ENCODE data around the gene PRKCZ.
A peak's percentile ranks its signal among the peaks of the same experiment; 100 is the strongest.

The PRKCZ gene

GRCh38 chr1:2061065-2061778 is 11.0 kb downstream of the PRKCZ start:
- Histone ChIP-seq H3K4me3 (ENCODE audit: low read length in 2 of 2) (no peak overlapping the region), H3K4me1 (ENCODE audit: control insufficient read depth in 2 of 2, insufficient read depth in 2 of 2, low read length in 2 of 2) (no peaks in the 10 kb centered on the region), H3K27me3 (ENCODE audit: control insufficient read depth in 2 of 2, insufficient read depth in 2 of 2, low read length in 2 of 2) (no peaks in the 10 kb centered on the region), H3K9me3 (ENCODE audit: control insufficient read depth in 2 of 2, low read length in 2 of 2) (no peaks in the 10 kb centered on the region), H3K36me3 (ENCODE audit: control insufficient read depth in 2 of 2, insufficient read depth in 2 of 2, low read length in 2 of 2) (peaks cover 16 to 20% of the 10 kb centered on the region in 2 donors), H3K27ac (ENCODE audit: low read depth in 2 of 2, low read length in 2 of 2) (no peak overlapping the region), H3K9ac (ENCODE audit: low read depth in 1 of 2, low read length in 2 of 2) (no peak overlapping the region)

GRCh38 chr1:2065699-2066098 is 15.5 kb downstream of the PRKCZ start:
- no peaks in the 10 kb centered on the region for H3K27me3 ChIP-seq (ENCODE audit: control insufficient read depth in 2 of 2, insufficient read depth in 2 of 2, low read length in 2 of 2)
- no peak overlapping the region for H3K4me3 ChIP-seq (ENCODE audit: low read length in 2 of 2)
- H3K9ac ChIP-seq (ENCODE audit: low read depth in 1 of 2, low read length in 2 of 2), result no peak overlapping the region
- peaks cover 9 to 10% of the 10 kb centered on the region in 2 donors for H3K36me3 ChIP-seq (ENCODE audit: control insufficient read depth in 2 of 2, insufficient read depth in 2 of 2, low read length in 2 of 2)
- H3K4me1 ChIP-seq (ENCODE audit: control insufficient read depth in 2 of 2, insufficient read depth in 2 of 2, low read length in 2 of 2), result no peaks in the 10 kb centered on the region
- H3K9me3 ChIP-seq (ENCODE audit: control insufficient read depth in 2 of 2, low read length in 2 of 2), result no peaks in the 10 kb centered on the region
- no peak overlapping the region for H3K27ac ChIP-seq (ENCODE audit: low read depth in 2 of 2, low read length in 2 of 2)

- Histone ChIP-seq H3K9ac (ENCODE audit: low read depth in 1 of 2, low read length in 2 of 2) (no peak overlapping the region), H3K27ac (ENCODE audit: low read depth in 2 of 2, low read length in 2 of 2) (no peak overlapping the region), H3K27me3 (ENCODE audit: control insufficient read depth in 2 of 2, insufficient read depth in 2 of 2, low read length in 2 of 2) (no peaks in the 10 kb centered on the region), H3K36me3 (ENCODE audit: control insufficient read depth in 2 of 2, insufficient read depth in 2 of 2, low read length in 2 of 2) (peaks cover 4 to 7% of the 10 kb centered on the region in 2 donors), H3K4me3 (ENCODE audit: low read length in 2 of 2) (no peak overlapping the region), H3K9me3 (ENCODE audit: control insufficient read depth in 2 of 2, low read length in 2 of 2) (no peaks in the 10 kb centered on the region), H3K4me1 (ENCODE audit: control insufficient read depth in 2 of 2, insufficient read depth in 2 of 2, low read length in 2 of 2) (peaks cover 8 to 11% of the 10 kb centered on the region in 2 donors)
Observed at GRCh38 chr1:2067393-2067792, 17.2 kb downstream of the PRKCZ start.

GRCh38 chr1:2067981-2068380 is 17.8 kb downstream of the PRKCZ start:
- Histone ChIP-seq H3K9ac (ENCODE audit: low read depth in 1 of 2, low read length in 2 of 2) (no peak overlapping the region), H3K36me3 (ENCODE audit: control insufficient read depth in 2 of 2, insufficient read depth in 2 of 2, low read length in 2 of 2) (peaks cover 4 to 7% of the 10 kb centered on the region in 2 donors), H3K27me3 (ENCODE audit: control insufficient read depth in 2 of 2, insufficient read depth in 2 of 2, low read length in 2 of 2) (no peaks in the 10 kb centered on the region), H3K27ac (ENCODE audit: low read depth in 2 of 2, low read length in 2 of 2) (no peak overlapping the region), H3K4me1 (ENCODE audit: control insufficient read depth in 2 of 2, insufficient read depth in 2 of 2, low read length in 2 of 2) (peaks cover 8 to 15% of the 10 kb centered on the region in 2 donors), H3K4me3 (ENCODE audit: low read length in 2 of 2) (no peak overlapping the region), H3K9me3 (ENCODE audit: control insufficient read depth in 2 of 2, low read length in 2 of 2) (no peaks in the 10 kb centered on the region)

GRCh38 chr1:2068951-2069350 is 18.7 kb downstream of the PRKCZ start:
- H3K9ac ChIP-seq (ENCODE audit: low read depth in 1 of 2, low read length in 2 of 2), result no peak overlapping the region
- H3K27me3 ChIP-seq (ENCODE audit: control insufficient read depth in 2 of 2, insufficient read depth in 2 of 2, low read length in 2 of 2), result no peaks in the 10 kb centered on the region
- no peaks in the 10 kb centered on the region for H3K9me3 ChIP-seq (ENCODE audit: control insufficient read depth in 2 of 2, low read length in 2 of 2)
- H3K27ac ChIP-seq (ENCODE audit: low read depth in 2 of 2, low read length in 2 of 2), result no peak overlapping the region
- H3K4me1 ChIP-seq (ENCODE audit: control insufficient read depth in 2 of 2, insufficient read depth in 2 of 2, low read length in 2 of 2), result peaks cover 8 to 15% of the 10 kb centered on the region in 2 donors
- H3K4me3 ChIP-seq (ENCODE audit: low read length in 2 of 2), result no peak overlapping the region
- H3K36me3 ChIP-seq (ENCODE audit: control insufficient read depth in 2 of 2, insufficient read depth in 2 of 2, low read length in 2 of 2), result peaks cover 4 to 5% of the 10 kb centered on the region in 2 donors

GRCh38 chr1:2070016-2070415 is 19.8 kb downstream of the PRKCZ start:
- H3K27ac ChIP-seq (ENCODE audit: low read depth in 2 of 2, low read length in 2 of 2), result no peak overlapping the region
- H3K36me3 ChIP-seq (ENCODE audit: control insufficient read depth in 2 of 2, insufficient read depth in 2 of 2, low read length in 2 of 2), result peaks cover 4 to 5% of the 10 kb centered on the region in 2 donors
- H3K9me3 ChIP-seq (ENCODE audit: control insufficient read depth in 2 of 2, low read length in 2 of 2), result no peaks in the 10 kb centered on the region
- no peaks in the 10 kb centered on the region for H3K27me3 ChIP-seq (ENCODE audit: control insufficient read depth in 2 of 2, insufficient read depth in 2 of 2, low read length in 2 of 2)
- H3K4me1 ChIP-seq (ENCODE audit: control insufficient read depth in 2 of 2, insufficient read depth in 2 of 2, low read length in 2 of 2), result peaks cover 8 to 15% of the 10 kb centered on the region in 2 donors
- H3K4me3 ChIP-seq (ENCODE audit: low read length in 2 of 2), result no peak overlapping the region
- H3K9ac ChIP-seq (ENCODE audit: low read depth in 1 of 2, low read length in 2 of 2), result no peak overlapping the region

GRCh38 chr1:2070800-2071530 is 20.8 kb downstream of the PRKCZ start:
- H3K36me3 ChIP-seq (ENCODE audit: control insufficient read depth in 2 of 2, insufficient read depth in 2 of 2, low read length in 2 of 2), result peaks cover 4 to 5% of the 10 kb centered on the region in 2 donors
- H3K27me3 ChIP-seq (ENCODE audit: control insufficient read depth in 2 of 2, insufficient read depth in 2 of 2, low read length in 2 of 2), result no peaks in the 10 kb centered on the region
- H3K9ac ChIP-seq (ENCODE audit: low read depth in 1 of 2, low read length in 2 of 2), result no peak overlapping the region
- no peaks in the 10 kb centered on the region for H3K9me3 ChIP-seq (ENCODE audit: control insufficient read depth in 2 of 2, low read length in 2 of 2)
- H3K27ac ChIP-seq (ENCODE audit: low read depth in 2 of 2, low read length in 2 of 2), result peak overlapping the region in 1 of 2 donors; percentile 63
- H3K4me1 ChIP-seq (ENCODE audit: control insufficient read depth in 2 of 2, insufficient read depth in 2 of 2, low read length in 2 of 2), result peaks cover 8 to 15% of the 10 kb centered on the region in 2 donors
- no peak overlapping the region for H3K4me3 ChIP-seq (ENCODE audit: low read length in 2 of 2)

- Histone ChIP-seq H3K27ac (ENCODE audit: low read depth in 2 of 2, low read length in 2 of 2) (peak overlapping the region; percentile 51 to 63), H3K4me3 (ENCODE audit: low read length in 2 of 2) (peak overlapping the region in 1 of 2 donors; percentile 4), H3K27me3 (ENCODE audit: control insufficient read depth in 2 of 2, insufficient read depth in 2 of 2, low read length in 2 of 2) (no peaks in the 10 kb centered on the region), H3K4me1 (ENCODE audit: control insufficient read depth in 2 of 2, insufficient read depth in 2 of 2, low read length in 2 of 2) (peaks cover 8 to 15% of the 10 kb centered on the region in 2 donors), H3K36me3 (ENCODE audit: control insufficient read depth in 2 of 2, insufficient read depth in 2 of 2, low read length in 2 of 2) (peaks cover 4 to 7% of the 10 kb centered on the region in 2 donors), H3K9ac (ENCODE audit: low read depth in 1 of 2, low read length in 2 of 2) (no peak overlapping the region), H3K9me3 (ENCODE audit: control insufficient read depth in 2 of 2, low read length in 2 of 2) (no peaks in the 10 kb centered on the region)
Observed at GRCh38 chr1:2072109-2072806, 22.0 kb downstream of the PRKCZ start.

- Histone ChIP-seq H3K27me3 (ENCODE audit: control insufficient read depth in 2 of 2, insufficient read depth in 2 of 2, low read length in 2 of 2) (no peaks in the 10 kb centered on the region), H3K36me3 (ENCODE audit: control insufficient read depth in 2 of 2, insufficient read depth in 2 of 2, low read length in 2 of 2) (peaks cover 4 to 12% of the 10 kb centered on the region in 2 donors), H3K4me1 (ENCODE audit: control insufficient read depth in 2 of 2, insufficient read depth in 2 of 2, low read length in 2 of 2) (peaks cover 8 to 15% of the 10 kb centered on the region in 2 donors), H3K9me3 (ENCODE audit: control insufficient read depth in 2 of 2, low read length in 2 of 2) (peaks cover 0 to 3% of the 10 kb centered on the region in 2 donors), H3K27ac (ENCODE audit: low read depth in 2 of 2, low read length in 2 of 2) (no peak overlapping the region), H3K9ac (ENCODE audit: low read depth in 1 of 2, low read length in 2 of 2) (no peak overlapping the region), H3K4me3 (ENCODE audit: low read length in 2 of 2) (no peak overlapping the region)
Observed at GRCh38 chr1:2072891-2073290, 22.7 kb downstream of the PRKCZ start.

All from mucosa of rectum (tissue), 2 donors.